GM10847 (cell line): ENCODE results near the gene TPCN1.

Source experiments
- POLR2A ChIP-seq: IDR thresholded peaks from 2 replicates; pipeline ENCODE4 v1.6.1; 2011; ENCODE audit not compliant: insufficient read length; ENCODE audit errors: extremely low read depth

TPCN1 gene

DNA sequence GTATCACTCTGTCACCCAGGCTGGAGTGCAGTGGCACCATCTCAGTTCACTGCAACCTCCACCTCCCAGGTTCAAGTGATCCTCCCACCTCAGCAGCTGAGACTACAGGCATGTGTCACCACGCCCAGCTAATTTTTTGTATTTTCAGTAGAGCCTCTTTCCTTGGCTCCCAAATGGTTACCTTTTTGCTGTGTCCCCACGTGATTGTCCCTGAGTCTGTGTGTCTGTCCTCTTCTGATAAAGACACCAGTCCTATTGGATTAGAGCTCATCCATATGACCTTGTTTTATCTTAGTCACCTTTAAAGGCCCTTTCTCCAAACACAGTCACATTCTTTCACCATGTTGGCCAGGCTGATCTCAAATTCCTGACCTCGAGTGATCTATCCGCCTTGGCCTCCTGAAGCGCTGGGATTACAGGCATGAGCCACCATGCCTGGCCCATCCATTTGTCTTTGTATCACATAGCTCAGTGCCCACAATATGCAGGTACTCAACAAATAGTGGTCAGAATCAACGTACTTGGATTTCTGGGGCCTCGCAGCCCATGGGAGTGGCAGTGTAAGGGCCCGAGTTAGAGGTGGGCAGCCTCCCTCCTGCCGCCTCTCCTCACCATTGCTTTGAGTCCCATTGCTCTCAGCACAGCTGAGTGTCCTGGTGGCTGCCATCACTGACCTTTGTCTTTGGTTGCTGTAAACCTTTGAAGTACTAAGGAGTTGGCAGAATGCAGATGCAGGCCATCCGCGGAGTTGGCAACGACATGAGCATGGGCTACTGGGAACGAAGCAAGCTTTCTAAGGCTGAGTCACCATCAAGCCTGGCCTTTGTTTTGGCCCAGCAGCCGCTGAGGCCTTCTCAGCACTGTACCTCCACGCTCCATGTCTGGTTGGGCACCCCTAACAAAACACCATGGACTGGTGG is 9.3 kb downstream of the TPCN1 start:
- no peak for TF ChIP-seq POLR2A

DNA sequence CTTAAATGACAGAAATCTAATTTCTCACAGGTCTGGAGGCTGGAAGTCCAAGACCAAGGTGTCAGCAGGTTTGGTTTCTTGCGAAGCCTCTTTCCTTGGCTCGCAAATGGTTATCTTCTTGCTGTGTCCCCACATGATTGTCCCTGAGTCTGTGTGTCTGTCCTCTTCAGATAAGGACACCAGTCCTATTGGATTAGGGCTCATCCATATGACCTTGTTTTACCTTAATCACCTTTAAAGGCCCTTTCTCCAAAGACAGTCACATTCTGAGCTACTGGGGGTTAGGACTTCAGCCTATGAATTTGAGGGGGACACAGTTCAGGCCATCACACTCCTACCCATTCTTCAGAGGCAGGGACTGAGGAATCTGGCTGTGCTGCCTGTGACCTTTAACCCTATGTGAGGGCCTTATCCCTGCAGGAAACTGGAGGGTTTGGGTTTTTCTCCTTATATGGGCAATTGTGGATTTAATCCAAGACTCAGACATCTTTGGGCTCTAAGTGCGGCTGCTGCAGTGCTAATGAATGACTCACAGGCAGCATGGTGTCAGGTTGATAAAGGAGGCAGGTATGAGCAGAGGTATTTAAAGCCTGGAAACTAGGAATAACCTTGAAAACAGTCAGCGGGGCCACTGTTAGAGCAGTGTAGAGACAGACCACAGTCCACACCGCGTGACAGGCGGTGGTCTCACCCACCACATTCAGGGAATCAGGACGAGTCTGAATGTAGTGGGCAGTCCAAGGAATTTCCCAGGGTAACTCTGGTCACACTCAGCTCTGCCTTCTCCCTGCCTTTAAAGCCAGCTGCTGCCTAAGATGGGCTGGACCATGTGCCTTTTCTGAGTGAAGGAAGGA is 10.2 kb downstream of the TPCN1 start:
- no peak for TF ChIP-seq POLR2A

GRCh38 chr12:113232089-113232839 is 11.0 kb downstream of the TPCN1 start:
- TF ChIP-seq POLR2A: no peak

GRCh38 chr12:113232840-113233585 is 11.7 kb downstream of the TPCN1 start:
- TF ChIP-seq POLR2A: no peak

GRCh38 chr12:113233967-113234366 is 12.7 kb downstream of the TPCN1 start:
- no peak for TF ChIP-seq POLR2A

DNA sequence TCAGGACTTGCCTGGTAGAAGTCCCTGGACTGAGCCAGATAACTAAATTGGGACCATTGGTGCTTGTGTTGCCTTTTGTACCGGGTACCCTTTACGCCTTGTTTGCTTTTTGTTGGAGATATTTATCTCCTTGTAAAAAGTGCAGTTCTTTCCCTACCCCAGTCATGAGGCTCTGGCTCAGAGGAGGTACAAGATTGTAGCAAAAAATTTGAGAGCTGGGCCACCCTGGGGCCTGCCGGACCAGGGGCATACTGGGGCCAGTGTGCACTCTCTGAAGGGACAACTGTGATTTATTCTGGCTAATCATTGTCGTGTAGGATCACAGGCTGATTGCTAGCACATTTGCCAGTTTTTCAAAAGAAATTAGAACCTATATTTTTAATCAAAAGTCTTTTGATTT is 13.2 kb downstream of the TPCN1 start:
- TF ChIP-seq POLR2A: no peak

GRCh38 chr12:113235976-113236375 is 14.7 kb downstream of the TPCN1 start:
- TF ChIP-seq POLR2A: no peak

GRCh38 chr12:113236539-113237399 is 15.5 kb downstream of the TPCN1 start:
- no peak for TF ChIP-seq POLR2A

DNA sequence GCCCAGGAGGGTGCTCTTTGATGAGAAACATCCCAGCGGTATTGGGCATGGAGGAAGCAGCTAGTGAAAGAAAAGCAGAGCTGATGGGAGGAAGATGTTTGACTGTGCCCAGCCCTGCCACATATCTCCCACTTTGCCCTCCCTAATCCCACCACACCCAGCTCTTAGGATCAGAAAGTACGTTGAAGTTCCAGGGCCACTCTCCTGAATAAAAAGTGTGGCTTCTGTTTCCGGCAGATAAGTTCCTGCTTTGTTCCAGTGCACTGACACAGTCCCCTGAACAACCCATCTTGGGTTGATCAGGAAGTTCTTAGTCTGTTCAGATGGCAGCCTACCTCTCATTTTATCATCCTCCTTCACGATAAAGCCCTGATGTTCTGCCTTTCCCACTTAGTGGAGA is 16.5 kb downstream of the TPCN1 start:
- no peak for TF ChIP-seq POLR2A

DNA sequence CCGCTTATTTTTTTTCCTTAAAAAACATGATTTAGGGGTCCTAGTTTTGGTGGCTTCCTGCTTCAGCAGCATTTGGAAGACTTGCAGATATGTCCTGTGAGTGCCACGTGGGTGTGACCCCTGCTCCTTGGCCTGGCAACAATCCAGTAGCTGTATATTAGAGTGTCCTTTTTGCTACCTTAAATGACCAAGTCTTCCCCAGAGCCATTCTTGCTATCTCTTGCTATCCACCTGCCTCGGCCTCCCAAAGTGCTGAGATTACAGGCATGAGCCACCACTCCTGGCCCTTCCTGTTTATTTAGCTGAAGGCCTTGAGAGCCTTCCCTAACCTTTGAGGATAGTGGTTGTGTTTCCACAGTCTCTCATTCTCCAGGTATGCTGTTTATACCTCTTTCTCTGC is 17.0 kb downstream of the TPCN1 start:
- no peak for TF ChIP-seq POLR2A

DNA sequence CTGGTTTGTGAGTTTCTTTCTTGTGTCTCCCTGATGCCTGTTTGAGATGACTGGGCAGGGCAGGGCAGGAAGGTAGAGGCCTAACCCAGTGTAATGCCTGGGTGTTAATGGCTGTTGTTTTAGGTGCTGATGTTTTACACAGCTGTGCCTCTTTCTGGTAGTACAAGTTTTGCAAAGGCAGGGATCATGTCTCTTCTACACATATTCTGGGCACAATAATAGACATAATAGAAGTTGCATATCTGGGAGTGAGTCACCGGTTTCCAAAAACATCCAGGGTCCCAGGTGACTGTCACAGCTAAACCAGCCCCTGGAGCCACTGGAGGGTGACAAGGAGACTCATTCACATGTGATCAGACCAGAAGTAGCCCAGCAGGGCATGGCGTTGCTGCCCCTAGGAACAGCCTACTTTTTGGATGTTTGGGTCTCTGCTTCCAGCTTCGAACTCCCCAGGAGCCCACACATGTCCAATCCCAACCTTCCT is 18.1 kb downstream of the TPCN1 start:
- TF ChIP-seq POLR2A: no peak

GRCh38 chr12:113239811-113240331 is 18.6 kb downstream of the TPCN1 start:
- TF ChIP-seq POLR2A: no peak

DNA sequence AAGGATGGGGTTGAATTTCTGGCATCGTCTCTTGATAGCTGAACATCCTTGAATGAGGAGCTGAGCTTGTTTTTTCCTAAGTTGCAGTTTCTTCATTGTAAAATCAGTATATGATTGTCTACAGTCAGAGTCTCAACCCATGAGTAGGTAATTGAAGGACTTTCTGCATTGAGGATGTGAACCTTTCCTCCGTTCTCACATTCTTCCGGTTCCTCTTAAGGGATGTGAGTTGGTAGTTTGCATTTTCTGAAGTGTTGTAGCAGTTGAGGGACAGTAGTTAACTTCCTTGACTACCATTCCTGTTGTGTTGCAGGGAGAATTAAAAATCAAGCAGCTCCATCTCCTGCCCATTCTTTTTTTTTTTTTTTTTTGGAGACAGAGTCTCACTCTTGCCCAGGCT is 19.1 kb downstream of the TPCN1 start:
- no peak for TF ChIP-seq POLR2A
